ENCODE measurements around the gene RASA3. TPM values are rescaled to one million over a fixed set of nuclear protein-coding genes. Genes with fewer than 3 reads are reported as not detected.

RASA3 gene
- total and polyA plus RNA-seq, 2 of the 8 experiments (the other 6 are each of a cell fraction or from before 2014, with no cell fraction given), result 7.5 to 21.9 TPM

DNA sequence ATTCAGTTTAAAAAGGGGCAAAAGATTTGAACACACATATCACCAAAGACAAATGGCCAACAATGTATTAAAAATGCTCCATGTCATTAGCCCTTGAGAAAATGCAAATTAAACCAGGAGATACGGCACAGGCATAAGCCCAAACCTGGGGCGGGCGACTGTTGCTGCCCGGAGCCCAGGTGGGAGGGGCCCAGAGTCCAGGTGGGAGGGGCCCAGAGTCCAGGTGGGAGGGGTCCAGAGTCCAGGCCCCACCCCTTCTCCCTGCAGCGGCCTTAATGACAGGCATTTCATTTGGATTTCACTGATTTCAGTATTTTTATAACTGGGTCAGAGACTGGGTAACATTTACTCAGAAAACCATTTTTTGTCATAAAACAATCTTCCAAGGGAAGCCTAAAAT is 78.2 kb downstream of the RASA3 start:
- no peak overlapping the region for H3K27ac ChIP-seq (ENCODE audit: low read depth, low read length)
- H3K18ac ChIP-seq (ENCODE audit: extremely low read depth, low read length), result no peak overlapping the region
- H3K23me2 ChIP-seq (ENCODE audit: low read depth, low read length), result no peaks in the 10 kb centered on the region
- H3K4ac ChIP-seq (replicated peaks; ENCODE audit: insufficient read length, low read depth, low read length), result no peak overlapping the region
- no peak overlapping the region for H3K9ac ChIP-seq (replicated peaks in 1 of 4; ENCODE audit: extremely low read depth in 1 of 4, low read depth in 3 of 4, low read length in 3 of 4)
- no peak for FAIRE-seq
- 78% methylated on average over 5 of the region's 5 CpGs; no CpG with 5 or more reads in 1 of the 2 experiments for WGBS, 2 experiments (ENCODE audit: extremely low coverage in 1 of 2, insufficient coverage in 1 of 2, insufficient read length in 1 of 2, insufficient replicate concordance in 2 of 2, low coverage in 1 of 2, low lambda C conversion rate in 2 of 2, missing lambda C conversion rate in 1 of 2)
- H3K23ac ChIP-seq (ENCODE audit: insufficient read length), result no peak overlapping the region
- no peak overlapping the region for H3K4me3 ChIP-seq (ENCODE audit: extremely low read depth in 1 of 4, insufficient read depth in 2 of 4, low read depth in 3 of 4, low read length in 4 of 4)
- peaks cover 0 to 3% of the 10 kb centered on the region in 2 experiments; a peak in 1 of 4 replicates for H3K79me2 ChIP-seq (ENCODE audit: control insufficient read depth in 1 of 2, insufficient read depth in 2 of 2, low read length in 2 of 2)
- no peak overlapping the region for H4K8ac ChIP-seq (ENCODE audit: extremely low read depth, insufficient read depth, low read length)
- ChIA-PET CTCF (ENCODE audit: partially characterized antibody) (no interaction called here), POLR2A (ENCODE audit: partially characterized antibody) (no interaction called here)
- no peak overlapping the region for H3K4me2 ChIP-seq (ENCODE audit: insufficient read depth in 1 of 2, low read depth in 2 of 2, low read length in 2 of 2)
- H2AFZ ChIP-seq (ENCODE audit: low read length), result no peak overlapping the region
- H3K27me3 ChIP-seq (replicated peaks in 1 of 4; ENCODE audit: control insufficient read depth in 3 of 4, extremely low read depth in 1 of 4, insufficient read depth in 3 of 4, low read length in 3 of 4), result no peaks in the 10 kb centered on the region
- H3K36me3 ChIP-seq (ENCODE audit: control insufficient read depth in 2 of 4, insufficient read depth in 4 of 4, low read length in 3 of 4), result no peaks in the 10 kb centered on the region; a peak in 1 of 8 replicates
- H2AK5ac ChIP-seq (ENCODE audit: low read depth, low read length), result no peak overlapping the region
- no peak overlapping the region for H4K5ac ChIP-seq (ENCODE audit: insufficient read length, low read depth, low read length)
- H3K79me1 ChIP-seq (ENCODE audit: low read depth, low read length), result peaks cover 13% of the 10 kb centered on the region
- H3K56ac ChIP-seq (replicated peaks; ENCODE audit: insufficient read length, low read depth, low read length), result no peak overlapping the region
- H4K20me1 ChIP-seq (replicated peaks in 1 of 2; ENCODE audit: control insufficient read depth in 1 of 2, insufficient read depth in 2 of 2, low read length in 2 of 2), result peaks cover 0 to 7% of the 10 kb centered on the region in 2 experiments
- no peak overlapping the region for H4K91ac ChIP-seq (replicated peaks; ENCODE audit: insufficient read length, low read length)
- H2BK12ac ChIP-seq (ENCODE audit: low read depth, low read length), result no peak overlapping the region
- no peak overlapping the region for H2BK120ac ChIP-seq (replicated peaks; ENCODE audit: low read depth, low read length)
- no peaks in the 10 kb centered on the region for H3K9me3 ChIP-seq (ENCODE audit: insufficient read depth in 2 of 2, low read depth in 1 of 2, low read length in 1 of 2)
- no peak overlapping the region for H2BK5ac ChIP-seq (ENCODE audit: low read depth, low read length)
- H3K14ac ChIP-seq (ENCODE audit: insufficient read length), result no peak overlapping the region
- H2BK15ac ChIP-seq (ENCODE audit: low read length), result no peak overlapping the region
- peaks cover 0 to 5% (median 0%) of the 10 kb centered on the region in 4 experiments; a peak in 1 of 7 replicates for H3K4me1 ChIP-seq (replicated peaks in 1 of 4; ENCODE audit: control insufficient read depth in 3 of 4, insufficient read depth in 4 of 4, low read length in 3 of 4)
- no peak for DNase-seq (ENCODE audit: low read depth in 1 of 2, low spot score in 2 of 2)
- H2BK20ac ChIP-seq (ENCODE audit: low read length), result no peak overlapping the region
- TF ChIP-seq RFX5 (IDR thresholded peaks at IDR 0.05; ENCODE audit: borderline replicate concordance, low read depth, low read length), result no peak
- no peak for TF ChIP-seq TAF1 (IDR thresholded peaks at IDR 0.05; ENCODE audit: low read depth, low read length)
- TF ChIP-seq KDM1A (IDR thresholded peaks at IDR 0.05; ENCODE audit: borderline replicate concordance, low read length), result no peak
- TF ChIP-seq, protein P1, sequence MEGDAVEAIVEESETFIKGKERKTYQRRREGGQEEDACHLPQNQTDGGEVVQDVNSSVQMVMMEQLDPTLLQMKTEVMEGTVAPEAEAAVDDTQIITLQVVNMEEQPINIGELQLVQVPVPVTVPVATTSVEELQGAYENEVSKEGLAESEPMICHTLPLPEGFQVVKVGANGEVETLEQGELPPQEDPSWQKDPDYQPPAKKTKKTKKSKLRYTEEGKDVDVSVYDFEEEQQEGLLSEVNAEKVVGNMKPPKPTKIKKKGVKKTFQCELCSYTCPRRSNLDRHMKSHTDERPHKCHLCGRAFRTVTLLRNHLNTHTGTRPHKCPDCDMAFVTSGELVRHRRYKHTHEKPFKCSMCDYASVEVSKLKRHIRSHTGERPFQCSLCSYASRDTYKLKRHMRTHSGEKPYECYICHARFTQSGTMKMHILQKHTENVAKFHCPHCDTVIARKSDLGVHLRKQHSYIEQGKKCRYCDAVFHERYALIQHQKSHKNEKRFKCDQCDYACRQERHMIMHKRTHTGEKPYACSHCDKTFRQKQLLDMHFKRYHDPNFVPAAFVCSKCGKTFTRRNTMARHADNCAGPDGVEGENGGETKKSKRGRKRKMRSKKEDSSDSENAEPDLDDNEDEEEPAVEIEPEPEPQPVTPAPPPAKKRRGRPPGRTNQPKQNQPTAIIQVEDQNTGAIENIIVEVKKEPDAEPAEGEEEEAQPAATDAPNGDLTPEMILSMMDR (IDR thresholded peaks at IDR 0.05; ENCODE audit: control extremely low read depth in 1 of 3, insufficient read depth in 1 of 3, low read depth in 1 of 3, low read length in 3 of 3), result no peak
- TF ChIP-seq SRF (IDR thresholded peaks at IDR 0.05; ENCODE audit: low read depth, low read length), result no peak
- TF ChIP-seq CBX8 (IDR thresholded peaks at IDR 0.05; ENCODE audit: borderline replicate concordance, low read depth, low read length), result no peak
- TF ChIP-seq BRCA1 (IDR thresholded peaks at IDR 0.05; ENCODE audit: low read depth, low read length), result no peak
- TF ChIP-seq, protein P2, sequence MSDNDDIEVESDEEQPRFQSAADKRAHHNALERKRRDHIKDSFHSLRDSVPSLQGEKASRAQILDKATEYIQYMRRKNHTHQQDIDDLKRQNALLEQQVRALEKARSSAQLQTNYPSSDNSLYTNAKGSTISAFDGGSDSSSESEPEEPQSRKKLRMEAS (IDR thresholded peaks at IDR 0.05), result no peak
- no peak for TF ChIP-seq POLR2A (IDR thresholded peaks at IDR 0.05; ENCODE audit: control extremely low read depth in 1 of 2, low read depth in 2 of 2, low read length in 2 of 2)
- no peak for TF ChIP-seq EP300 (IDR thresholded peaks at IDR 0.05; ENCODE audit: borderline replicate concordance in 1 of 2, low read depth in 2 of 2, low read length in 2 of 2)
- no peak for TF ChIP-seq KDM5A (IDR thresholded peaks at IDR 0.05; ENCODE audit: low read length)
- no peak for TF ChIP-seq POU5F1 (IDR thresholded peaks at IDR 0.05; ENCODE audit: low read depth, low read length)
